ENCODE data around the gene SLC30A5. TPM values are rescaled to one million over a fixed set of nuclear protein-coding genes. Genes with fewer than 3 reads are reported as not detected.

Gene SLC30A5
- total RNA-seq, 2 donors from 2014 or later, result 72.2 to 79.3 TPM

GRCh38 chr5:69156456-69156855 lies 62.6 kb downstream of the SLC30A5 start:
- no peak overlapping the region for H3K27ac ChIP-seq
- H3K9me3 ChIP-seq, result no peaks in the 10 kb centered on the region
- TF ChIP-seq CTCF (IDR thresholded peaks at IDR 0.05) (no peak), POLR2AphosphoS5 (IDR thresholded peaks at IDR 0.05) (no peak), POLR2A (IDR thresholded peaks at IDR 0.05) (no peak)
- no peak for DNase-seq (ENCODE audit: low spot score)
- H3K4me1 ChIP-seq (replicated peaks), result no peaks in the 10 kb centered on the region
- intact Hi-C loops (cut with DNase I), result no loop called here
- H3K36me3 ChIP-seq, result no peaks in the 10 kb centered on the region
- 93% methylated on average over 11 of the region's 11 CpGs for WGBS
- no peaks in the 10 kb centered on the region for H3K27me3 ChIP-seq (replicated peaks; ENCODE audit: insufficient read depth)
- H3K4me3 ChIP-seq, result no peak overlapping the region

- H3K27ac ChIP-seq, result no peak overlapping the region
- no peak for TF ChIP-seq CTCF (IDR thresholded peaks at IDR 0.05)
- TF ChIP-seq POLR2A (IDR thresholded peaks at IDR 0.05), result no peak
- TF ChIP-seq POLR2AphosphoS5 (IDR thresholded peaks at IDR 0.05), result no peak
- H3K4me3 ChIP-seq, result no peak overlapping the region
- intact Hi-C loops (cut with DNase I), result no loop called here
- WGBS, result 77% methylated on average over 3 of the region's 3 CpGs
- no peaks in the 10 kb centered on the region for H3K27me3 ChIP-seq (replicated peaks; ENCODE audit: insufficient read depth)
- no peaks in the 10 kb centered on the region for H3K36me3 ChIP-seq
- no peak for DNase-seq (ENCODE audit: low spot score)
- H3K9me3 ChIP-seq, result no peaks in the 10 kb centered on the region
- no peaks in the 10 kb centered on the region for H3K4me1 ChIP-seq (replicated peaks)
Measured at GRCh38 chr5:69158039-69158438, 64.2 kb downstream of the SLC30A5 start.

GRCh38 chr5:69160651-69161050 lies 66.8 kb downstream of the SLC30A5 start:
- intact Hi-C loops (cut with DNase I), result no loop called here
- TF ChIP-seq POLR2AphosphoS5 (IDR thresholded peaks at IDR 0.05), result no peak
- no peaks in the 10 kb centered on the region for H3K4me1 ChIP-seq (replicated peaks)
- no peaks in the 10 kb centered on the region for H3K27me3 ChIP-seq (replicated peaks; ENCODE audit: insufficient read depth)
- H3K27ac ChIP-seq, result no peak overlapping the region
- 89% methylated on average over 16 of the region's 16 CpGs for WGBS
- H3K36me3 ChIP-seq, result no peaks in the 10 kb centered on the region
- no peak for DNase-seq (ENCODE audit: low spot score)
- H3K4me3 ChIP-seq, result no peak overlapping the region
- no peaks in the 10 kb centered on the region for H3K9me3 ChIP-seq

- intact Hi-C loops (cut with DNase I), result loop anchor here (5.0 kb wide), 1 partner anchor 75 kb away; the partner anchor contains the start of gene SLC30A5
- peak within 1 kb of the TSS; percentile 44 to 49 for H3K4me3 ChIP-seq
- H3K27me3 ChIP-seq (replicated peaks; ENCODE audit: insufficient read depth), result no peaks in the 10 kb centered on the region
- peak within 1 kb of the TSS in 1 of 2 donors; percentile 20 for H3K27ac ChIP-seq
- H3K9me3 ChIP-seq, result no peaks in the 10 kb centered on the region
- H3K4me1 ChIP-seq (replicated peaks), result peaks cover 4% of the 10 kb centered on the region
- peak; percentile 97 for DNase-seq (ENCODE audit: low spot score)
- no peaks in the 10 kb centered on the region for H3K36me3 ChIP-seq
- TF ChIP-seq POLR2AphosphoS5 (IDR thresholded peaks at IDR 0.05) (peak; percentile 96), POLR2A (IDR thresholded peaks at IDR 0.05) (peak; percentile 39), CTCF (IDR thresholded peaks at IDR 0.05) (peak in 2 of 4 experiments; percentile 41 to 46)
- WGBS, result under 1% methylated on average over 47 of the region's 50 CpGs
Measured at GRCh38 chr5:69166686-69167492, 73.1 kb downstream of the SLC30A5 start, which contains the start of gene CCNB1. Gene CCNB1 (plus strand): TSS chr5:69167150. CDS start chr5:69167263, 113 bp downstream.

- peak overlapping the region; percentile 44 to 49 for H3K4me3 ChIP-seq
- no peaks in the 10 kb centered on the region for H3K9me3 ChIP-seq
- 2% methylated on average over 11 of the region's 11 CpGs for WGBS
- TF ChIP-seq CTCF (IDR thresholded peaks at IDR 0.05) (no peak), POLR2AphosphoS5 (IDR thresholded peaks at IDR 0.05) (no peak), POLR2A (IDR thresholded peaks at IDR 0.05) (no peak)
- H3K27ac ChIP-seq, result peak overlapping the region in 1 of 2 donors; percentile 20
- DNase-seq (ENCODE audit: low spot score), result no peak
- no peaks in the 10 kb centered on the region for H3K27me3 ChIP-seq (replicated peaks; ENCODE audit: insufficient read depth)
- H3K4me1 ChIP-seq (replicated peaks), result peaks cover 4% of the 10 kb centered on the region
- intact Hi-C loops (cut with DNase I), result loop anchor here (5.0 kb wide), 1 partner anchor 75 kb away; the partner anchor contains the start of gene SLC30A5
- H3K36me3 ChIP-seq, result no peaks in the 10 kb centered on the region
Measured at GRCh38 chr5:69167493-69167855, 73.7 kb downstream of the SLC30A5 start.
